HepG2 (cell line): Measurements from ENCODE around the gene TMEM14A. TPM values are rescaled to one million over a fixed set of nuclear protein-coding genes. Genes with fewer than 3 reads are reported as not detected.

ENCODE experiments used
- ARNTL ChIP-seq: sonication (generic); formaldehyde crosslinking; IDR thresholded peaks from 2 replicates; pipeline ENCODE4 v1.4.0; 2020; ENCODE audit warnings: mild to moderate bottlenecking, missing genetic modification reagents
- EEA1 ChIP-seq: sonication (generic); formaldehyde crosslinking; IDR thresholded peaks from 2 replicates; pipeline ENCODE4 v1.5.1; 2020; ENCODE audit warnings: mild to moderate bottlenecking, missing genetic modification reagents, borderline replicate concordance
- FOXC1 ChIP-seq: sonication (generic); formaldehyde crosslinking; IDR thresholded peaks from 2 replicates; pipeline ENCODE4 v1.8.0; 2022; ENCODE audit warnings: mild to moderate bottlenecking, missing genetic modification reagents, borderline replicate concordance
- JUN ChIP-seq: sonication (generic); formaldehyde crosslinking; IDR thresholded peaks from 2 replicates; pipeline ENCODE4 v1.4.0; 2020; ENCODE audit warnings: mild to moderate bottlenecking, missing genetic modification reagents
- SP140L ChIP-seq: sonication (generic); formaldehyde crosslinking; IDR thresholded peaks from 2 replicates; pipeline ENCODE4 v1.4.0; 2020; ENCODE audit warnings: missing genetic modification reagents, borderline replicate concordance
- ZNF354B ChIP-seq: sonication (generic); formaldehyde crosslinking; IDR thresholded peaks from 2 replicates; pipeline ENCODE4 v1.8.0; 2022; ENCODE audit warnings: mild to moderate bottlenecking, missing genetic modification reagents
- ZNF383 ChIP-seq: sonication (generic); formaldehyde crosslinking; IDR thresholded peaks from 2 replicates; pipeline ENCODE4 v1.4.0; 2020; ENCODE audit warnings: missing genetic modification reagents, mild to moderate bottlenecking, borderline replicate concordance
- polyA plus RNA-seq, 8 experiments: library from polyadenylated mRNA; depleted of rRNA in 3 of 8; stranded (reverse) in 7 of 8; unstranded in 1 of 8; fragments of >200 nt; fragmentation: Illumina TruSeq in 4 of 8; extraction: Trizol in 4 of 8; gene quantifications; 2 replicates each; pipeline versions ENCODE4 v1.2.1 to v1.2.3, GENCODE V29; 2011 to 2016; ENCODE audit warnings: low read depth in 4 of 8, missing spikeins in 1 of 8, mixed read lengths in 1 of 8; ENCODE audit not compliant: insufficient read depth in 1 of 8
- total RNA-seq, 5 experiments: library from RNA; depleted of rRNA; stranded (reverse); fragments of >200 nt; fragmentation: Illumina TruSeq; extraction: Trizol; gene quantifications; 2 replicates each; pipeline ENCODE4 v1.2.3, GENCODE V29; 2016; ENCODE audit warnings: low read depth in 1 of 5
- TF ChIP-seq, protein P1 (sequence below): sonication (generic); formaldehyde crosslinking; IDR thresholded peaks from 2 replicates; pipeline ENCODE4 v1.4.0; 2020; ENCODE audit warnings: missing genetic modification reagents
- TF ChIP-seq, protein P2 (sequence below): sonication (generic); formaldehyde crosslinking; IDR thresholded peaks from 2 replicates; pipeline ENCODE4 v1.5.0; 2020; ENCODE audit warnings: mild to moderate bottlenecking, missing genetic modification reagents, moderate library complexity
- TF ChIP-seq, protein P3 (sequence below): sonication (generic); formaldehyde crosslinking; IDR thresholded peaks from 2 replicates; pipeline ENCODE4 v1.8.1; 2023; ENCODE audit warnings: mild to moderate bottlenecking, missing genetic modification reagents
- TF ChIP-seq, protein P4 (sequence below): IDR thresholded peaks from 2 replicates; pipeline ENCODE4 v1.6.1; 2012; ENCODE audit warnings: low read length, improper control_type of control experiment
- TF ChIP-seq, protein P5 (sequence below): sonication (generic); formaldehyde crosslinking; IDR thresholded peaks from 2 replicates; pipeline ENCODE4 v1.5.0; 2020; ENCODE audit warnings: missing genetic modification reagents
- TF ChIP-seq, protein P6 (sequence below): sonication (generic); formaldehyde crosslinking; IDR thresholded peaks from 2 replicates; pipeline ENCODE4 v1.4.0; 2020; ENCODE audit warnings: missing genetic modification reagents, borderline replicate concordance

Gene TMEM14A
- total and polyA plus RNA-seq, 2 of the 13 experiments (the other 11 are each of a cell fraction or from before 2014, with no cell fraction given) = 24.6 to 73.7 TPM

DNA sequence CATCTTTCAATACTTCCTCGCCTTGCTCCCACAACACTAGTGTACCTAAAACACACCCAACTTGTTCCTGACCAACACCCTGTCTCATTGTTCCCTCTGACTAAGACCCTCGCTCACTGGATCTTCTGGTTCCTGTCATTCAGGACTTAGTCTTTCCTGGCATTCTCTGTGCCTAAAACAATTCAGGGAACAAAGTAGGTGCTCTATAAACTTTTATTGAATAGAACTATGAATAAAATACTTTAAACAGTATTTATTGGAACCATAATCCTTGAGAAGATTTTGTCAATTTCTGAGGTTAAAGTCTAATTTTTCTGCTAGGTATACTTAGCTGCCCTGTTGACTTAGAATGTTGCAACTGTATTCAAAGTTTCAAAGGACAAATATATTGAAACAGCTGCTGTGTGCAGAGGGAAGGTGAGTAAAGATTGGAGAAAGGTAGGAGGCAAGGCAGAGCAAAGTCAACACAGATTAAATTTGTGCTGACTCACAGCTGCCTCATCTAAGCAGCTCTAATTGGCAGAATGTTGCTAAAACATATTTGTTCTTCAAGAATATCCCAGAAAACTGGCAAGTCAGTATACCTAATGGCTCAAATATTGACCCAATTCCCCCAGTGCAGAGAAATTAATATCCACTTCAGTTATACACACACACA is 54.8 kb downstream of the TMEM14A start (continued):
- TF ChIP-seq, protein P1, sequence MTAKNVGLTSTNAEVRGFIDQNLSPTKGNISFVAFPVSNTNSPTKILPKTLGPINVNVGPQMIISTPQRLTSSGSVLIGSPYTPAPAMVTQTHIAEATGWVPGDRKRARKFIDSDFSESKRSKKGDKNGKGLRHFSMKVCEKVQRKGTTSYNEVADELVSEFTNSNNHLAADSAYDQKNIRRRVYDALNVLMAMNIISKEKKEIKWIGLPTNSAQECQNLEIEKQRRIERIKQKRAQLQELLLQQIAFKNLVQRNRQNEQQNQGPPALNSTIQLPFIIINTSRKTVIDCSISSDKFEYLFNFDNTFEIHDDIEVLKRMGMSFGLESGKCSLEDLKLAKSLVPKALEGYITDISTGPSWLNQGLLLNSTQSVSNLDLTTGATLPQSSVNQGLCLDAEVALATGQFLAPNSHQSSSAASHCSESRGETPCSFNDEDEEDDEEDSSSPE (CRISPR knock-in tag) = peak; percentile 46; the same call in 1 of the 2 replicates
- TF ChIP-seq ZNF354B (CRISPR knock-in tag) (peak; percentile 63; the same call in 1 of the 2 replicates), EEA1 (no peak), SP140L (CRISPR knock-in tag) (peak; percentile 96; the same call in 1 of the 2 replicates), ARNTL (CRISPR knock-in tag) (peak; percentile 90), FOXC1 (no peak), JUN (CRISPR knock-in tag) (peak; percentile 87), ZNF383 (CRISPR knock-in tag) (no peak)
- TF ChIP-seq, protein P2, sequence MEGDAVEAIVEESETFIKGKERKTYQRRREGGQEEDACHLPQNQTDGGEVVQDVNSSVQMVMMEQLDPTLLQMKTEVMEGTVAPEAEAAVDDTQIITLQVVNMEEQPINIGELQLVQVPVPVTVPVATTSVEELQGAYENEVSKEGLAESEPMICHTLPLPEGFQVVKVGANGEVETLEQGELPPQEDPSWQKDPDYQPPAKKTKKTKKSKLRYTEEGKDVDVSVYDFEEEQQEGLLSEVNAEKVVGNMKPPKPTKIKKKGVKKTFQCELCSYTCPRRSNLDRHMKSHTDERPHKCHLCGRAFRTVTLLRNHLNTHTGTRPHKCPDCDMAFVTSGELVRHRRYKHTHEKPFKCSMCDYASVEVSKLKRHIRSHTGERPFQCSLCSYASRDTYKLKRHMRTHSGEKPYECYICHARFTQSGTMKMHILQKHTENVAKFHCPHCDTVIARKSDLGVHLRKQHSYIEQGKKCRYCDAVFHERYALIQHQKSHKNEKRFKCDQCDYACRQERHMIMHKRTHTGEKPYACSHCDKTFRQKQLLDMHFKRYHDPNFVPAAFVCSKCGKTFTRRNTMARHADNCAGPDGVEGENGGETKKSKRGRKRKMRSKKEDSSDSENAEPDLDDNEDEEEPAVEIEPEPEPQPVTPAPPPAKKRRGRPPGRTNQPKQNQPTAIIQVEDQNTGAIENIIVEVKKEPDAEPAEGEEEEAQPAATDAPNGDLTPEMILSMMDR (CRISPR knock-in tag) = 0 out of 2 replicates have a peak, but pooled peaks have one; percentile 24
- TF ChIP-seq, protein P3, sequence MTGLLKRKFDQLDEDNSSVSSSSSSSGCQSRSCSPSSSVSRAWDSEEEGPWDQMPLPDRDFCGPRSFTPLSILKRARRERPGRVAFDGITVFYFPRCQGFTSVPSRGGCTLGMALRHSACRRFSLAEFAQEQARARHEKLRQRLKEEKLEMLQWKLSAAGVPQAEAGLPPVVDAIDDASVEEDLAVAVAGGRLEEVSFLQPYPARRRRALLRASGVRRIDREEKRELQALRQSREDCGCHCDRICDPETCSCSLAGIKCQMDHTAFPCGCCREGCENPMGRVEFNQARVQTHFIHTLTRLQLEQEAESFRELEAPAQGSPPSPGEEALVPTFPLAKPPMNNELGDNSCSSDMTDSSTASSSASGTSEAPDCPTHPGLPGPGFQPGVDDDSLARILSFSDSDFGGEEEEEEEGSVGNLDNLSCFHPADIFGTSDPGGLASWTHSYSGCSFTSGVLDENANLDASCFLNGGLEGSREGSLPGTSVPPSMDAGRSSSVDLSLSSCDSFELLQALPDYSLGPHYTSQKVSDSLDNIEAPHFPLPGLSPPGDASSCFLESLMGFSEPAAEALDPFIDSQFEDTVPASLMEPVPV (CRISPR knock-in tag) = 0 out of 2 replicates have a peak, but pooled peaks have one; percentile 60
- TF ChIP-seq, protein P4, sequence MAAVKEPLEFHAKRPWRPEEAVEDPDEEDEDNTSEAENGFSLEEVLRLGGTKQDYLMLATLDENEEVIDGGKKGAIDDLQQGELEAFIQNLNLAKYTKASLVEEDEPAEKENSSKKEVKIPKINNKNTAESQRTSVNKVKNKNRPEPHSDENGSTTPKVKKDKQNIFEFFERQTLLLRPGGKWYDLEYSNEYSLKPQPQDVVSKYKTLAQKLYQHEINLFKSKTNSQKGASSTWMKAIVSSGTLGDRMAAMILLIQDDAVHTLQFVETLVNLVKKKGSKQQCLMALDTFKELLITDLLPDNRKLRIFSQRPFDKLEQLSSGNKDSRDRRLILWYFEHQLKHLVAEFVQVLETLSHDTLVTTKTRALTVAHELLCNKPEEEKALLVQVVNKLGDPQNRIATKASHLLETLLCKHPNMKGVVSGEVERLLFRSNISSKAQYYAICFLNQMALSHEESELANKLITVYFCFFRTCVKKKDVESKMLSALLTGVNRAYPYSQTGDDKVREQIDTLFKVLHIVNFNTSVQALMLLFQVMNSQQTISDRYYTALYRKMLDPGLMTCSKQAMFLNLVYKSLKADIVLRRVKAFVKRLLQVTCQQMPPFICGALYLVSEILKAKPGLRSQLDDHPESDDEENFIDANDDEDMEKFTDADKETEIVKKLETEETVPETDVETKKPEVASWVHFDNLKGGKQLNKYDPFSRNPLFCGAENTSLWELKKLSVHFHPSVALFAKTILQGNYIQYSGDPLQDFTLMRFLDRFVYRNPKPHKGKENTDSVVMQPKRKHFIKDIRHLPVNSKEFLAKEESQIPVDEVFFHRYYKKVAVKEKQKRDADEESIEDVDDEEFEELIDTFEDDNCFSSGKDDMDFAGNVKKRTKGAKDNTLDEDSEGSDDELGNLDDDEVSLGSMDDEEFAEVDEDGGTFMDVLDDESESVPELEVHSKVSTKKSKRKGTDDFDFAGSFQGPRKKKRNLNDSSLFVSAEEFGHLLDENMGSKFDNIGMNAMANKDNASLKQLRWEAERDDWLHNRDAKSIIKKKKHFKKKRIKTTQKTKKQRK = no peak
- TF ChIP-seq, protein P5, sequence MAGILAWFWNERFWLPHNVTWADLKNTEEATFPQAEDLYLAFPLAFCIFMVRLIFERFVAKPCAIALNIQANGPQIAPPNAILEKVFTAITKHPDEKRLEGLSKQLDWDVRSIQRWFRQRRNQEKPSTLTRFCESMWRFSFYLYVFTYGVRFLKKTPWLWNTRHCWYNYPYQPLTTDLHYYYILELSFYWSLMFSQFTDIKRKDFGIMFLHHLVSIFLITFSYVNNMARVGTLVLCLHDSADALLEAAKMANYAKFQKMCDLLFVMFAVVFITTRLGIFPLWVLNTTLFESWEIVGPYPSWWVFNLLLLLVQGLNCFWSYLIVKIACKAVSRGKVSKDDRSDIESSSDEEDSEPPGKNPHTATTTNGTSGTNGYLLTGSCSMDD (CRISPR knock-in tag) = no peak
- TF ChIP-seq, protein P6, sequence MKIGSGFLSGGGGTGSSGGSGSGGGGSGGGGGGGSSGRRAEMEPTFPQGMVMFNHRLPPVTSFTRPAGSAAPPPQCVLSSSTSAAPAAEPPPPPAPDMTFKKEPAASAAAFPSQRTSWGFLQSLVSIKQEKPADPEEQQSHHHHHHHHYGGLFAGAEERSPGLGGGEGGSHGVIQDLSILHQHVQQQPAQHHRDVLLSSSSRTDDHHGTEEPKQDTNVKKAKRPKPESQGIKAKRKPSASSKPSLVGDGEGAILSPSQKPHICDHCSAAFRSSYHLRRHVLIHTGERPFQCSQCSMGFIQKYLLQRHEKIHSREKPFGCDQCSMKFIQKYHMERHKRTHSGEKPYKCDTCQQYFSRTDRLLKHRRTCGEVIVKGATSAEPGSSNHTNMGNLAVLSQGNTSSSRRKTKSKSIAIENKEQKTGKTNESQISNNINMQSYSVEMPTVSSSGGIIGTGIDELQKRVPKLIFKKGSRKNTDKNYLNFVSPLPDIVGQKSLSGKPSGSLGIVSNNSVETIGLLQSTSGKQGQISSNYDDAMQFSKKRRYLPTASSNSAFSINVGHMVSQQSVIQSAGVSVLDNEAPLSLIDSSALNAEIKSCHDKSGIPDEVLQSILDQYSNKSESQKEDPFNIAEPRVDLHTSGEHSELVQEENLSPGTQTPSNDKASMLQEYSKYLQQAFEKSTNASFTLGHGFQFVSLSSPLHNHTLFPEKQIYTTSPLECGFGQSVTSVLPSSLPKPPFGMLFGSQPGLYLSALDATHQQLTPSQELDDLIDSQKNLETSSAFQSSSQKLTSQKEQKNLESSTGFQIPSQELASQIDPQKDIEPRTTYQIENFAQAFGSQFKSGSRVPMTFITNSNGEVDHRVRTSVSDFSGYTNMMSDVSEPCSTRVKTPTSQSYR (CRISPR knock-in tag) = peak; percentile 69; the same call in 1 of the 2 replicates
